Ishikawa (cell line): ENCODE results near the gene UST.

Experiments used
- CEBPB ChIP-seq: IDR thresholded peaks from 2 replicates; pipeline ENCODE4 v1.6.1; 2012
- CREB1 ChIP-seq: IDR thresholded peaks from 2 replicates; pipeline ENCODE4 v1.6.1; 2012; ENCODE audit warnings: low read depth
- EGR1 ChIP-seq: IDR thresholded peaks from 2 replicates; pipeline ENCODE4 v1.6.1; 2012
- EP300 ChIP-seq: IDR thresholded peaks from 2 replicates; pipeline ENCODE4 v1.6.1; 2012; ENCODE audit warnings: borderline replicate concordance
- FOXM1 ChIP-seq: IDR thresholded peaks from 2 replicates; pipeline ENCODE4 v1.6.1; 2012; ENCODE audit warnings: low read depth, borderline replicate concordance
- MAX ChIP-seq: IDR thresholded peaks from 2 replicates; pipeline ENCODE4 v1.6.1; 2012
- NFIC ChIP-seq: IDR thresholded peaks from 2 replicates; pipeline ENCODE4 v1.6.1; 2012
- RAD21 ChIP-seq: IDR thresholded peaks from 2 replicates; pipeline ENCODE4 v1.6.1; 2012; ENCODE audit warnings: low read depth
- REST ChIP-seq: IDR thresholded peaks from 2 replicates; pipeline ENCODE4 v1.6.1; 2012; ENCODE audit warnings: low read depth, mild to moderate bottlenecking
- TAF1 ChIP-seq: IDR thresholded peaks from 2 replicates; pipeline ENCODE4 v1.6.1; 2012; ENCODE audit warnings: low read depth, mild to moderate bottlenecking
- TCF12 ChIP-seq: IDR thresholded peaks from 2 replicates; pipeline ENCODE4 v1.6.1; 2012; ENCODE audit warnings: low read depth
- TEAD4 ChIP-seq: IDR thresholded peaks from 2 replicates; pipeline ENCODE4 v1.6.1; 2012
- YY1 ChIP-seq: IDR thresholded peaks from 2 replicates; pipeline ENCODE4 v1.6.1; 2012; ENCODE audit warnings: low read depth
- ZBTB7A ChIP-seq: IDR thresholded peaks from 2 replicates; pipeline ENCODE4 v1.6.1; 2012; ENCODE audit warnings: low read depth
- TF ChIP-seq, protein P1 (sequence below): IDR thresholded peaks from 2 replicates; pipeline ENCODE4 v1.6.1; 2012

Gene UST

DNA sequence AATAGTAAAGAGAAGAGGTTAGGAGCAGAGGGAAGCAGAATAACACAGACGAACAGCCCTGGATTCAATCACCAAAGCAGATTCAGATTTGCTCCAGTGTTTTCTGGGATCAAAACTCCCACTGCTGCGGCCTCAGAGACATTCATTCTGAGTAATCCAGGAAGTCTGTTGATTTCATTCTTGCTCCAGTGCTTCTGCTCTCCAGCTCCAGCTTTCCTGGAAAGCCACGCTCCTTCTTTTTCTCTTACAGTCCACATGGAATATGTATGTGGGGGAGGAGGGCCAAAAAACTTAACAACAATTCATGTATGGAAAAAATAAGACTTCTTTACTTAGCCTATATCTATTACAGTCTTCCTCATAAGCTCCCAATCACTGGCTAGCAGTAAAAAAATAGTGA, 26.4 kb upstream of the UST start:
- TF ChIP-seq MAX (no peak), TCF12 (no peak), CEBPB (no peak), EGR1 (no peak), FOXM1 (no peak), TAF1 (no peak), REST (no peak), ZBTB7A (no peak), TEAD4 (no peak), NFIC (no peak), CREB1 (no peak), YY1 (no peak), RAD21 (no peak), EP300 (no peak)
- TF ChIP-seq, protein P1, sequence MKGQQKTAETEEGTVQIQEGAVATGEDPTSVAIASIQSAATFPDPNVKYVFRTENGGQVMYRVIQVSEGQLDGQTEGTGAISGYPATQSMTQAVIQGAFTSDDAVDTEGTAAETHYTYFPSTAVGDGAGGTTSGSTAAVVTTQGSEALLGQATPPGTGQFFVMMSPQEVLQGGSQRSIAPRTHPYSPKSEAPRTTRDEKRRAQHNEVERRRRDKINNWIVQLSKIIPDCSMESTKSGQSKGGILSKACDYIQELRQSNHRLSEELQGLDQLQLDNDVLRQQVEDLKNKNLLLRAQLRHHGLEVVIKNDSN: no peak

DNA sequence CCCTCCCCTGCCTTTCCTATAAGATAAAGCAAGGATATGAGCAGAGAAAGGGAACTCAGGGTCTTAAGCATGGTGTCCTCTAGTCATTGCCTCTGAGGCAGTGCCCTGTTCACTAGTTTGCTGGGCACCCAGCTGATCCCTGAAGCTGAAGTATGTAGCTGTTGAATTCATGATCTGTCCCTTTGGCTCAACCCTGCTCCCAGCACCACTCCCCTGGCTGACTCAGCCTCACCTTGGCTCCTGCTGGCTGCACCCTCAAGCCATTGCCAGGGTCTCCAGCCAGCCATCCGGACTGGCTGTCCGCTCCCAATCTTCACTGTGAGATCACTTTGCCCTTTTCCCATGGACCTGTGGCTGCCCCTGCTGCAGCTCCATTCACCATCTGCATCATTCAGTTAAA, 25.9 kb upstream of the UST start:
- TF ChIP-seq FOXM1 (no peak), CREB1 (no peak), RAD21 (no peak), NFIC (no peak), MAX (no peak), TEAD4 (no peak), EP300 (no peak)
- TF ChIP-seq, protein P1: no peak

GRCh38 chr6:148723484-148723883, 23.3 kb upstream of the UST start:
- TF ChIP-seq EP300 (no peak), TAF1 (no peak), ZBTB7A (no peak), RAD21 (no peak), YY1 (no peak), CEBPB (no peak), REST (no peak), FOXM1 (no peak), TEAD4 (no peak), EGR1 (no peak), TCF12 (no peak), NFIC (no peak)
- TF ChIP-seq, protein P1: no peak

DNA sequence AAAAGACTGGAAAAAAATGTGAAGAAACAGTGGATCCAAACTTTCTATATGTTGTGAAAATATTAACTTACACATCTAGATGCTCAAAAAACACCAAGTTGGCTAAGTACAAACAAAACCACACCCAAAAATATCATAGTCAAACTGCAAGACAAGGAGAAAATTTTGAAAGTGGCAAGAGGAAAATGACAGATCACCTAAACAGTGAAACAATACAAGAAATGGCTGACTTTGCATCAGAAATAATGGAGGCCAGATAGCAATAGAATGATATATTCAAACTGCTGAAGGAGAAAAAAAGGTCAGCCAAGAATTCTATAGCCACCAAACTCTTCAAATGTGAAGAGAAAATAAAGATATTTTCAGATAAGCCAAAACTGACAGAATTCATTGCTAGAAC, 22.4 kb upstream of the UST start:
- TF ChIP-seq FOXM1: no peak

- TF ChIP-seq RAD21 (no peak), EGR1 (no peak), CEBPB (no peak), MAX (no peak), YY1 (no peak), ZBTB7A (no peak), CREB1 (no peak), TEAD4 (no peak), TAF1 (no peak), EP300 (no peak), REST (no peak)
Observed at GRCh38 chr6:148727104-148727503, 19.7 kb upstream of the UST start.
